Ureter (tissue), 1 donor: ENCODE data around the gene KLF11. TPM values are rescaled to one million over a fixed set of nuclear protein-coding genes. Genes with fewer than 3 reads are reported as not detected.

ENCODE experiments used
- DNase-seq: peaks from one replicate; pipeline ENCODE4 v3.0.0-alpha.2; 2020; ENCODE audit warnings: low spot score
- total RNA-seq: library from RNA; stranded (reverse); gene quantifications from one replicate; pipeline ENCODE4 v1.2.4, GENCODE V29; 2023
- donor health status: DM: yes; HTN: yes; CAD: no.

KLF11 gene
- total RNA-seq, 1 donor from 2014 or later, result 18.8 TPM

GRCh38 chr2:10041711-10042110, 1.6 kb upstream of the KLF11 start:
- peak; percentile 41 for DNase-seq

- peak; percentile 79 for DNase-seq
These were observed 819 bp upstream of the KLF11 start for GRCh38 chr2:10042301-10043161.

- DNase-seq, result peak; percentile 98
These were observed 704 bp downstream of the KLF11 start for GRCh38 chr2:10043906-10044601.

GRCh38 chr2:10045561-10046355, 2.4 kb downstream of the KLF11 start:
- peak; percentile 45 for DNase-seq

- no peak for DNase-seq
These were observed 3.6 kb downstream of the KLF11 start for GRCh38 chr2:10046931-10047330.

- DNase-seq, result no peak
These were observed 4.5 kb downstream of the KLF11 start for GRCh38 chr2:10047616-10048500.

GRCh38 chr2:10048501-10049171, 5.3 kb downstream of the KLF11 start:
- peak; percentile 42 for DNase-seq

GRCh38 chr2:10052216-10052615, 8.9 kb downstream of the KLF11 start:
- DNase-seq, result no peak

- DNase-seq, result no peak
These were observed 10.0 kb downstream of the KLF11 start for GRCh38 chr2:10053351-10053750.

GRCh38 chr2:10054424-10054823, 11.1 kb downstream of the KLF11 start:
- DNase-seq, result no peak

- DNase-seq, result no peak
These were observed 11.6 kb downstream of the KLF11 start for GRCh38 chr2:10054976-10055375.

GRCh38 chr2:10056439-10056838, 13.1 kb downstream of the KLF11 start:
- no peak for DNase-seq

GRCh38 chr2:10057231-10058107, 14.1 kb downstream of the KLF11 start:
- peak; percentile 57 for DNase-seq

- DNase-seq, result no peak
These were observed 15.1 kb downstream of the KLF11 start for GRCh38 chr2:10058251-10059015.

- no peak for DNase-seq
These were observed 15.6 kb downstream of the KLF11 start for GRCh38 chr2:10059016-10059351.

- no peak for DNase-seq
These were observed 16.4 kb downstream of the KLF11 start for GRCh38 chr2:10059552-10060335.

GRCh38 chr2:10061221-10061925, 18.0 kb downstream of the KLF11 start:
- DNase-seq, result no peak
